ENCODE measurements around the gene PON3.

PON3 gene

DNA sequence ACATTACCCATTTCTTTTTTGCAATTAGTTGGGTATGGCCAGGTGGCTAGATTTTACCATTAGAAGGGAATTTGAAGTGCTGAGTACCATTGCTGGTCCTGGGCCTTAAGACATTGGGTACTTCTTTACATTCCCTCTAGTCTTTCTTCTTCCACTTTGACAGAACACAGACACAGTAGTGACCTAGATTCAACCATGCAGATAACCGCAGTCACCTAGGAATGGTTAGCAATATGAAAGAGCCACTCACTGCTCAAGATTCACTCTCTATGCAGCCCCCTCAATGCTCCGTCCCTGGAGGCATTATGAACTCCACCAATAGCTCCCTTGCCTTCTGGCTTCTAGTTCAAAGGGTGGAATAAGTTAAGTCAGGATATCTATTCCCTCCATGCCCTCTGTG, 55.7 kb downstream of the PON3 start:
- DNase-seq (ENCODE audit: low spot score), result no peak

- no peak for DNase-seq (ENCODE audit: low spot score)
These were observed 57.3 kb downstream of the PON3 start for GRCh38 chr7:95338832-95339231.

DNA sequence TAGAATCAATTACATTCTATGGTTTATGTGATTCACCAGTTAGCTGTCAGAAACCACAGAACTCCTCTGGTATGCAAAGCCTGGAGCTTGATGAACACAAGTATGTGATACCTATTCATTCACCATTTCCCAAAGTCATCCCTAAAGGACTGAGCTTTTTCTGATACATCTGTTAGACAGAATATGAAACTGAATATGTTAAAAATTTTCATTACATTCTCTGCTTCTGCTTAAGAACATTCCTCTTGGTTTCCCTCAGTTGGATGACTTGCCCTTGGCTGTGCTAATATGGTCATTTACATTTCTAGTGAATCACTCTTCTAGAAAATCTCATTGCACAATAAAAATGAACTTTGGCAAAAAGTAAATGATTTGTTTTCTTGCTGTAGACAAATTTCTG, 61.1 kb downstream of the PON3 start:
- DNase-seq (ENCODE audit: low spot score), result no peak

DNA sequence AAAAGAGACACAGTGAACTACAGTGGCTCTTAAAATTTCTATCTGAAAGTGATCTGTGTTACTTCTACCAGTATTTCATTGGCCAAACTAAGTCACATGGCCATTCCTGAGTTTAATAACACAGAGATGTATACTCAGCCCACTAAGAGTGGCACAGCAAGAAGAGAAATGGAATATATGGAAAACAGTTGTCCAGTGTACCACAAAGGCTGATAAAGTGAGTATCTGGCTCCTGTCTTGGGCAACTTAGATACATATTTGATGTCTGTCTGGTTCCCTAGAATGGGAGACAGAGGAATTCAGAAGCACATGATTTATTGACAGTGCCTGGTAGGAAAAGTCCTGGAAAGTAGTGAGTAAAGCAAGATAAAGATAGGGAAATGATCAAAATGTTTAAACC, 61.7 kb downstream of the PON3 start:
- DNase-seq (ENCODE audit: low spot score), result no peak

DNA sequence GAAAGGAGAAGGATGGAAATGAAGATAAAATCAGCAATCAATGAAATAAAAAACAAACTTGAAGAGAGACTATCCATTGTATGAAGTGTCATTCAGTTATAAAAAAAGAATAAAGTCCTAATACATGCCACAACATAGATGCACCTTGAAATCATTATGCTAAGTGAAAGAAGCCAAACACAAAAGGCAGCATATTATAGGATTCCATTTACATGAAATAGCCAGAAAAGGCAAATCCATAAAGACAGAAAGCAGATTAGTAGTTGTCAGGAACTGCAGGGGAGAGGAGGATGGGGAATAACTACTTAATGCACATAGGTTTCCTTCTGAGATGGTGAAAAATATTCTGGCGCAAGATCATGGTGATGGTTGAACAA, 65.2 kb downstream of the PON3 start:
- no peak for DNase-seq (ENCODE audit: low spot score)

DNA sequence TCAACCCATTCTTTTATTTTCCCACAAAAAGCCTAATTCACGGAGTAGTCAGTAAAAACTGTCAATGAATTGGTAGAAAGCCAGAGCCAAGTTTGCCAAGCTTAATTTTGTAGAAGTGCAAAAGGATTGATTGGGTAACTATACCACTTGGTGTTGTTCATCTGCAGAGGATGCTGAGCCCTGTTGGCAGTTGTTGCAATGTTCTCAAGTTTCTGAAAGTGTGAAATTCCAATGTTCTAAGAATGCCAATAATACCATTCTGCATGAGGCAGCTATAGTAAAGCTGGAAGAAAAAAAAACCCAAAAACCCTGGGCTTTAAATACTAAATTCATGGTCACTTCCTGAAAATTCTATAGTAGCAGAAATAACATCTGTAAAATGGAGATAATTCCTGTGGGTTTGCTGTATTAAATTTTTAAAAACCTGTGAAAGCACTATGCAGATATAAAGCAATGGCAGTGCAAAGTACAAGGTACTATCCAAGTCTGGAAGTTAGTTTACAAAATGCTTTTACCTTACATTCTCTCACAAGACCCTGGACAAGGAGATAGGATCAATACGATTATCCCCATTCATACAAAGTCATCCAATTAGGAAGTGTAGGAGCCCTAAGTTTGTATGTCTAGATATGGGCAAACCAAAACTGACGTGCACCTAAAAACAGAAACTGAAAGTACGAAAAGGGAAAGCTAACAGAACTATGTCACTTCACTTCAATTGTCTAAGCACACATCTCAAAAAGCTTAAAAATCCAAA, 65.8 kb downstream of the PON3 start:
- no peak for DNase-seq (ENCODE audit: low spot score)

- no peak for DNase-seq (ENCODE audit: low spot score)
These were observed 68.8 kb downstream of the PON3 start for GRCh38 chr7:95327356-95327755.

DNA sequence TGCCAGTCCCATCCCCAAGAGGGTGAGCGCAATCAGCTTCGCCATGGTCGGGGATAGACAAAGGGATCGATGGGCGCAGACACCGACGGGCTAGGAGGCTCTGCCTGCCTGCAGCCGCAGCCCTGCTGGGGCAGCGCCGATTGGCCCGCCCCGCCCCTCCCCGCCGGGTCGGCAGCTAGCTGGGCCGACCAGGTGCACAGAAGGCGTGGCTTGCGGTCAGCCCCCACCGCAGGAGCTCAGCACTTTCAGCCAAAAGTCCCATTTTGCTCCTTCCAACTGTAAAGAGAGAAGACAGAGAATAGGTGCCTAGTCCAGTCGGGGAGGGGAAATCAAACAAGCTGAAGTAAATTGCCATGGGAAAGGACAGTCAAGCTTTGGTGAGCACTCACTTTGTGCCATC, 71.7 kb downstream of the PON3 start, which contains the start of gene PON1:
PON1 (minus strand) TSS at position 102 of the 400 bp plus-strand sequence; CDS start at position 45, 57 bp downstream.
- peak; percentile 57 for DNase-seq (ENCODE audit: low spot score)

GRCh38 chr7:95323410-95324129, 72.6 kb downstream of the PON3 start:
- no peak for DNase-seq (ENCODE audit: low spot score)

DNA sequence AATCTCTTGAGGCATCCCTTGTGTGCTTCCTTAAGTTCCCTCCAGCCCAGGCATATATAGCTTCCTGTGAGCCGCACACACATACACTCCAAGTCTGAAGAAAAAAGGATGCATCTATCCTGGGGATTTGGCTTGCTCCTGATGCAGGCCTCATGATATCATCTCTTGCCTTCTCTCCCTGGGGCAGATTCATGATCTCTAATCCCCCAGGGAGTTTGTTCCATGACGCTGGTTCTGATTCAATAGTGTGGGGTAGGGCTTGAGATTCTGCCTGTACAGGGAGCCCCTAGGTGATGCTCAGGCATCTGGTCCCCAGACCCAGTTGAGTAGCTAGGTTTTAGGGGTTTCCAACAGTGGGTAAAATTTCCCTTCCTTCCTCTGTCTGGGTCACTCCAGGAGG, 73.3 kb downstream of the PON3 start:
- DNase-seq (ENCODE audit: low spot score), result no peak

DNA sequence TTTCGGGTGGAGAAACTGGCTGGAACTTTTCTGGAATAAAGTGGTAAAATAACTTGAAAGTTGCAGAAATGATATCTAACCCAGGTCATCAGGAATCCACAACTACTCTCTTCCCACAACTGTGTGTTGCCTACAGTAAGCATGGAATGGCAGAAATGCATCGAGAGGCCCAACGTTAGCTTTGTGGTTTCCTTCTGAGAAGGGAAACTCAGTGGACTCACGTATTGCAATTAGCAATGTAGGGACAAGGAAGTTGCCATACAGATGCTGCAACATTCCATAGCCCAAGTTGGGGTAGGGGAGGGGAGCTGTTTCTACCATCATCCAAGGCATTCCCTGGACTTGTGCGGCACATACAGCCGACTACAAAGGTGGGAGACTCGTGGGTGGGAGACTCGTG, 73.8 kb downstream of the PON3 start:
- no peak for DNase-seq (ENCODE audit: low spot score)

- no peak for DNase-seq (ENCODE audit: low spot score)
These were observed 74.5 kb downstream of the PON3 start for GRCh38 chr7:95321720-95322119.

GRCh38 chr7:95320651-95321050, 75.5 kb downstream of the PON3 start:
- no peak for DNase-seq (ENCODE audit: low spot score)

GRCh38 chr7:95319570-95319969, 76.6 kb downstream of the PON3 start:
- DNase-seq (ENCODE audit: low spot score), result no peak

GRCh38 chr7:95318501-95319100, 77.6 kb downstream of the PON3 start:
- DNase-seq (ENCODE audit: low spot score), result no peak

DNA sequence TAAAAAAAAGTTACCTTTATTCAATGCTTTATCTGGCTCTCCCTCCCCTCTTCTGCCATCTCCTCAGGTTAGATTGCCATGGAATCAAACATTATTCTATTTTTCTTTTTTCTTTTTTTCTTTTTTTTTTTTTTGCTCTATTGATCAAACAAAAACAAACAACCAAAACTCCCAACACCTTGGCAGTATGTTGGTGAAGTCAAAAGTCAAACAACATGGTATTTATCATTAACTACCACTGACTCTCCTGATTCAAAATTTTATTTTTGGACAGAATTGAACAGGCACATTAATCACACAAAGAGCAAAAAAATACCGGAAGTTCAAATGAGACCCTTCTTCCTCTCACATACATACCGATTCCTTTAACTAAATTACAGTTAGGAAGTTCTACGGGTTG, 78.2 kb downstream of the PON3 start:
- DNase-seq (ENCODE audit: low spot score), result no peak

- DNase-seq (ENCODE audit: low spot score), result no peak
These were observed 78.6 kb downstream of the PON3 start for GRCh38 chr7:95317546-95317945.

GRCh38 chr7:95316588-95316987, 79.6 kb downstream of the PON3 start:
- no peak for DNase-seq (ENCODE audit: low spot score)

- DNase-seq (ENCODE audit: low spot score), result no peak
These were observed 83.6 kb downstream of the PON3 start for GRCh38 chr7:95312561-95312960.

DNA sequence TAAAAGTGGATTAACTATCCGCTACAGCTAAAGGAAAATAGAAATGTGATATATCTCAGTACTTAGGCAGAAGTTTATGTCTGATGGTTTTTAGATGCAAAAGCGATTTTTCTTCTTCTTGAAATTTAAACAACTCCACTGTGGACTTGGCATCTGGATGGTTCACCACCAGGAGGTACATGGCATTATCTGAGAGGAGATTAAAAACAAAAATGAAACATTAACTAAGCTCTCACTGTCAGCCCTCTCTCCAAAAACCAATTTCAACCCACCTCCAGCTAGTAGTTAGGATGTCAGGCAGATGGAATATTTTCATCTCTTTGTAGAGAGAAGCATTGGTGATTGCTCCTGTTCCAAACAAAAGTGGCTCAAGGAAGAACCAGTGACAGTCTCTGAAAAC, 84.8 kb downstream of the PON3 start:
- no peak for DNase-seq (ENCODE audit: low spot score)

DNA sequence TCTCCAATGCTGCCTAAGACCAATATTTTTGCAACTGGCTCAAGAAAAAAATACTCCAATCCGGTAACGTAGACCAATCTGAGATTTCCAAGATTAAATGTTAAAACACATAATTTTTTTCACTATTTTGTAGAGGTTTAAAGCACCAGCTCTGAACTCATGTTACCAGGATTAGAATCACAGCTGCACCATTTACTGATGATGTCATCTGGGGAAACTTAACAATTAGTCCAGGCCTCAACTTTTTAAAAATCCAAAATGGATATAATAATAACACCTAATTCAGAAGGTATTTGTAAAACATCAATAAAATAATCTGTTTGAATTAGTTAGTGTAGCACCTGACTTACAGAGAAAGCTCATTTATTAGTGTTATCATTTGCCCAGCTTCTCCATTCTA, 86.2 kb downstream of the PON3 start:
- DNase-seq (ENCODE audit: low spot score), result no peak
